Nephron (organoid): ENCODE results near the gene NDUFA6.

Source experiments
- H3K27ac Mint-ChIP-seq, 3 experiments: 2 replicates each; pipeline ENCODE4 v1.8.0; 2020; ENCODE audit warnings: mixed read lengths in 3 of 3, mild to moderate bottlenecking in 2 of 3, moderate library complexity in 1 of 3
- H3K27me3 Mint-ChIP-seq: 2 replicates; pipeline ENCODE4 v1.8.0; 2021; ENCODE audit warnings: low read depth, mild to moderate bottlenecking, moderate library complexity, mixed read lengths
- H3K36me3 Mint-ChIP-seq: 2 replicates; pipeline ENCODE4 v1.8.0; 2020; ENCODE audit warnings: low read depth, mixed read lengths
- H3K4me1 Mint-ChIP-seq: 2 replicates; pipeline ENCODE4 v1.8.0; 2020; ENCODE audit warnings: mixed read lengths
- H3K4me3 Mint-ChIP-seq, 3 experiments: 2 replicates each; pipeline ENCODE4 v1.8.0; 2020; ENCODE audit warnings: mild to moderate bottlenecking in 3 of 3, mixed read lengths in 3 of 3, moderate library complexity in 2 of 3
- H3K9me3 Mint-ChIP-seq: 2 replicates; pipeline ENCODE4 v1.8.0; 2020; ENCODE audit warnings: mixed read lengths
- TF ChIP-seq, protein P1 (sequence below), 3 experiments: fragments of 200-600 bp; sonication (generic); IDR thresholded peaks; one replicate each; pipeline ENCODE4 v1.5.0; 2021; ENCODE audit warnings: antibody characterized with exemption in 3 of 3; ENCODE audit not compliant: unreplicated experiment in 3 of 3

NDUFA6 gene

GRCh38 chr22:42079319-42080251, 11.0 kb downstream of the NDUFA6 start, which contains the start of gene SMDT1:
Gene SMDT1, plus strand, starts transcription at chr22:42079700. Its CDS starts 69 bp downstream, at chr22:42079769.
- Mint-ChIP-seq H3K9me3 (no peaks in the 10 kb centered on the region), H3K27ac (peak within 1 kb of the TSS; percentile 85 to 97 (median 96)), H3K36me3 (peaks cover 22% of the 10 kb centered on the region), H3K4me3 (peak within 1 kb of the TSS; percentile 92 to 94 (median 93)), H3K4me1 (peaks cover 45% of the 10 kb centered on the region), H3K27me3 (no peaks in the 10 kb centered on the region)
- TF ChIP-seq, protein P1, sequence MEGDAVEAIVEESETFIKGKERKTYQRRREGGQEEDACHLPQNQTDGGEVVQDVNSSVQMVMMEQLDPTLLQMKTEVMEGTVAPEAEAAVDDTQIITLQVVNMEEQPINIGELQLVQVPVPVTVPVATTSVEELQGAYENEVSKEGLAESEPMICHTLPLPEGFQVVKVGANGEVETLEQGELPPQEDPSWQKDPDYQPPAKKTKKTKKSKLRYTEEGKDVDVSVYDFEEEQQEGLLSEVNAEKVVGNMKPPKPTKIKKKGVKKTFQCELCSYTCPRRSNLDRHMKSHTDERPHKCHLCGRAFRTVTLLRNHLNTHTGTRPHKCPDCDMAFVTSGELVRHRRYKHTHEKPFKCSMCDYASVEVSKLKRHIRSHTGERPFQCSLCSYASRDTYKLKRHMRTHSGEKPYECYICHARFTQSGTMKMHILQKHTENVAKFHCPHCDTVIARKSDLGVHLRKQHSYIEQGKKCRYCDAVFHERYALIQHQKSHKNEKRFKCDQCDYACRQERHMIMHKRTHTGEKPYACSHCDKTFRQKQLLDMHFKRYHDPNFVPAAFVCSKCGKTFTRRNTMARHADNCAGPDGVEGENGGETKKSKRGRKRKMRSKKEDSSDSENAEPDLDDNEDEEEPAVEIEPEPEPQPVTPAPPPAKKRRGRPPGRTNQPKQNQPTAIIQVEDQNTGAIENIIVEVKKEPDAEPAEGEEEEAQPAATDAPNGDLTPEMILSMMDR (IDR thresholded peaks at IDR 0.05; ENCODE audit: unreplicated experiment in 3 of 3) = no peak

GRCh38 chr22:42078469-42079318, 11.9 kb downstream of the NDUFA6 start:
- H3K4me1 Mint-ChIP-seq = peaks cover 45% of the 10 kb centered on the region
- peak overlapping the region; percentile 85 to 97 (median 96) for H3K27ac Mint-ChIP-seq
- TF ChIP-seq, protein P1 (IDR thresholded peaks at IDR 0.05; ENCODE audit: unreplicated experiment in 3 of 3) = no peak
- peaks cover 13% of the 10 kb centered on the region for H3K36me3 Mint-ChIP-seq
- peak overlapping the region; percentile 92 to 94 (median 93) for H3K4me3 Mint-ChIP-seq
- H3K27me3 Mint-ChIP-seq = no peaks in the 10 kb centered on the region
- H3K9me3 Mint-ChIP-seq = no peaks in the 10 kb centered on the region

GRCh38 chr22:42077486-42078125, 13.0 kb downstream of the NDUFA6 start:
- Mint-ChIP-seq H3K4me3 (peak overlapping the region in 1 of 3 experiments; percentile 13), H3K27ac (peak overlapping the region; percentile 85 to 97 (median 96)), H3K27me3 (no peaks in the 10 kb centered on the region), H3K36me3 (peaks cover 9% of the 10 kb centered on the region), H3K9me3 (no peaks in the 10 kb centered on the region), H3K4me1 (peaks cover 51% of the 10 kb centered on the region)
- TF ChIP-seq, protein P1 (IDR thresholded peaks at IDR 0.05; ENCODE audit: unreplicated experiment in 3 of 3) = no peak

- Mint-ChIP-seq H3K27me3 (no peaks in the 10 kb centered on the region), H3K4me3 (peak overlapping the region in 1 of 3 experiments; percentile 19), H3K9me3 (no peaks in the 10 kb centered on the region), H3K36me3 (peaks cover 3% of the 10 kb centered on the region), H3K4me1 (peaks cover 51% of the 10 kb centered on the region), H3K27ac (peak overlapping the region in 2 of 3 experiments; percentile 19 to 83)
- TF ChIP-seq, protein P1 (IDR thresholded peaks at IDR 0.05; ENCODE audit: unreplicated experiment in 3 of 3) = no peak
Measured at GRCh38 chr22:42076764-42077485, 13.6 kb downstream of the NDUFA6 start.
